ENCODE measurements around the gene GABRB2. TPM values are rescaled to one million over a fixed set of nuclear protein-coding genes. Genes with fewer than 3 reads are reported as not detected.

Gene GABRB2
- total RNA-seq, 1 donor from 2014 or later, result not detected

- H3K27ac Mint-ChIP-seq (ENCODE audit: unreplicated experiment), result no peak overlapping the region
- H3K36me3 Mint-ChIP-seq (ENCODE audit: unreplicated experiment), result no peaks in the 10 kb centered on the region
- TF ChIP-seq CTCF (IDR thresholded peaks at IDR 0.05; ENCODE audit: partially characterized antibody, unreplicated experiment), result no peak
- H3K4me1 Mint-ChIP-seq (ENCODE audit: low read depth, unreplicated experiment), result peaks cover 5% of the 10 kb centered on the region
- H3K27me3 Mint-ChIP-seq (ENCODE audit: unreplicated experiment), result peaks cover 4% of the 10 kb centered on the region
- no peak for DNase-seq
- peak overlapping the region; percentile 93 for H3K4me3 Mint-ChIP-seq (ENCODE audit: unreplicated experiment)
- H3K9me3 Mint-ChIP-seq (ENCODE audit: unreplicated experiment), result peaks cover 6% of the 10 kb centered on the region
These were observed 443 bp downstream of the GABRB2 start for GRCh38 chr5:161546095-161546469.

GRCh38 chr5:161545344-161546094 lies 1.0 kb downstream of the GABRB2 start:
- H3K9me3 Mint-ChIP-seq (ENCODE audit: unreplicated experiment), result peaks cover 6% of the 10 kb centered on the region
- no peaks in the 10 kb centered on the region for H3K36me3 Mint-ChIP-seq (ENCODE audit: unreplicated experiment)
- no peak for TF ChIP-seq CTCF (IDR thresholded peaks at IDR 0.05; ENCODE audit: partially characterized antibody, unreplicated experiment)
- peaks cover 4% of the 10 kb centered on the region for H3K27me3 Mint-ChIP-seq (ENCODE audit: unreplicated experiment)
- peaks cover 5% of the 10 kb centered on the region for H3K4me1 Mint-ChIP-seq (ENCODE audit: low read depth, unreplicated experiment)
- no peak overlapping the region for H3K27ac Mint-ChIP-seq (ENCODE audit: unreplicated experiment)
- H3K4me3 Mint-ChIP-seq (ENCODE audit: unreplicated experiment), result peak overlapping the region; percentile 93
- no peak for DNase-seq

GRCh38 chr5:161544350-161544765 lies 2.2 kb downstream of the GABRB2 start:
- Mint-ChIP-seq H3K4me1 (ENCODE audit: low read depth, unreplicated experiment) (peaks cover 5% of the 10 kb centered on the region), H3K9me3 (ENCODE audit: unreplicated experiment) (peaks cover 6% of the 10 kb centered on the region), H3K27ac (ENCODE audit: unreplicated experiment) (no peak overlapping the region), H3K36me3 (ENCODE audit: unreplicated experiment) (no peaks in the 10 kb centered on the region), H3K4me3 (ENCODE audit: unreplicated experiment) (no peak overlapping the region), H3K27me3 (ENCODE audit: unreplicated experiment) (peaks cover 4% of the 10 kb centered on the region)
- peak; percentile 91 for TF ChIP-seq CTCF (IDR thresholded peaks at IDR 0.05; ENCODE audit: partially characterized antibody, unreplicated experiment)
- DNase-seq, result peak; percentile 66

- no peak for TF ChIP-seq CTCF (IDR thresholded peaks at IDR 0.05; ENCODE audit: partially characterized antibody, unreplicated experiment)
- H3K4me1 Mint-ChIP-seq (ENCODE audit: low read depth, unreplicated experiment), result no peaks in the 10 kb centered on the region
- no peaks in the 10 kb centered on the region for H3K36me3 Mint-ChIP-seq (ENCODE audit: unreplicated experiment)
- no peaks in the 10 kb centered on the region for H3K27me3 Mint-ChIP-seq (ENCODE audit: unreplicated experiment)
- no peak overlapping the region for H3K27ac Mint-ChIP-seq (ENCODE audit: unreplicated experiment)
- H3K4me3 Mint-ChIP-seq (ENCODE audit: unreplicated experiment), result no peak overlapping the region
- no peak for DNase-seq
- H3K9me3 Mint-ChIP-seq (ENCODE audit: unreplicated experiment), result no peaks in the 10 kb centered on the region
These were observed 7.5 kb downstream of the GABRB2 start for GRCh38 chr5:161539016-161539415.

- Mint-ChIP-seq H3K9me3 (ENCODE audit: unreplicated experiment) (no peaks in the 10 kb centered on the region), H3K27ac (ENCODE audit: unreplicated experiment) (no peak overlapping the region), H3K4me3 (ENCODE audit: unreplicated experiment) (no peak overlapping the region), H3K27me3 (ENCODE audit: unreplicated experiment) (no peaks in the 10 kb centered on the region), H3K4me1 (ENCODE audit: low read depth, unreplicated experiment) (no peaks in the 10 kb centered on the region), H3K36me3 (ENCODE audit: unreplicated experiment) (no peaks in the 10 kb centered on the region)
- TF ChIP-seq CTCF (IDR thresholded peaks at IDR 0.05; ENCODE audit: partially characterized antibody, unreplicated experiment), result peak; percentile 24
- DNase-seq, result no peak
These were observed 10.8 kb downstream of the GABRB2 start for GRCh38 chr5:161535762-161536161.
